Stromal cell of bone marrow (primary cell): Measurements from ENCODE around the gene MEIOSIN.

ENCODE experiments used
- DNase-seq: peaks from one replicate; pipeline ENCODE4 v3.0.0-alpha.2; 2012; ENCODE audit warnings: low read depth

Gene MEIOSIN

DNA sequence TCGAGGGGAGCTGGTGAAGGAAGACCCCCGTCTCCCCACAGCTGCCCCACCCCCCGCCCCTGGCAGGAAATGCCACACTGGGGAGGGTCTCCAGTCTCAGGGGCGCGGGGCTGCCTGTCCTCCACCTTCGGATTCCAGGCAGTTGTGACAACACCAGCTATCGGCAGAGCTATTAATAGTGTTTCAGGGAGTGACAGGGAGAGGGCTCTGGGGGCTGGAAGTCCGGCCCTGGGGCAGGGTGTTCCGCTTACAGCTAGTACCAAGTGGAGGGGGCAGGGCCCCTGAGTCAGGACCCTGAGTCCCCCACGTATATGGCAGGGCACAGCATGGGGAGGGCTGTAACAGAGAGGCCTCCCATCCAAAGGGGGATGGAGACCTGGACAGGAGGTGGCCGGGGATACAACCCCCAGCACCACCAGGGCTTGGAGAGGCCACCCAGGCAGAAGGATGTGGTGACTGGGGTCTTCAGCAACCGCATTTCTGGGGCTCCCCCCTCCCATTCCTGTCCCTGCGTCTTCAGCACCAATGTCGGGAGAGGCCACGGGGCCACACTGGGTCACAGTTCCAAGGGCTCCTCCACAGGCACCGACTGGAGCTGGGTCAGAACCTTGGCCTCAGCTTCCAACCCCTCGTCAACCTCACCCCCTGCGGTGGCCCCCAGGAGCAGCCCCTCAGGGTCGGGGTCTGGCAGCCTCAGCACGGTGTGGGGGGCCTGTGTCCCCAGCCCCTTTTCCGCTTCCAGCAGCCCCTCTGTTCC lies 31.9 kb downstream of the MEIOSIN start:
- no peak for DNase-seq

DNA sequence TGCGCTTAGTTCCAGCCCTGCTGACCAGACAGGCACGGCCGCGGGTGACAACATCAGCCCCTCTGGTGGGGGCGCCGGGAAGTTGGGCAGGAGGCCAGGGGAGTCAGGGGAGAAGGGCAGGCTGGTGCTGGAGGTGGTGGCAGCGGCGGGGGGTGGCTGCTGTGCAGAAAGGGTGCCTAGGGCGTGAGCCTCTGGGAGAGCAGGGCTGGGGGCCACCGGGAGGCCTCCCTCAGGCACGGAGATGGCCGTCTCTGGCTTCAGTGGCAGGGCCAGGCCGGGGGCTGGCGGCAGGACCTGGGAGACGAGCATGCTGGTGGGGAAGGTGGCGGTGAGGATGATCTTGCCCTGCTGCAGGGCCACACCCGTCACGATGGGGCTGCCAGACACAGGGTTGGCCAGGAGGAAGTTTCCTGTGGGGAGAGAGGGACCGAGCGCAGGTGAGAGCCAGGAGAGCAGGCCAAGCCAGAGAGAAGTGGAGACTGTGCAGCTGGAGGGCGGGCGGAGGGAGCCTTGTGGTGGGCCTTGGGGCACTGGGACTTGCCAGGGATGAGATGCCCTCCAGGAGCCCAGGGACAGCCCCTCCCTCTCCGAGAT lies 32.6 kb downstream of the MEIOSIN start:
- DNase-seq = no peak

GRCh38 chr19:45766296-45766868 lies 33.1 kb downstream of the MEIOSIN start:
- no peak for DNase-seq

GRCh38 chr19:45766869-45767346 lies 33.7 kb downstream of the MEIOSIN start:
- no peak for DNase-seq

DNA sequence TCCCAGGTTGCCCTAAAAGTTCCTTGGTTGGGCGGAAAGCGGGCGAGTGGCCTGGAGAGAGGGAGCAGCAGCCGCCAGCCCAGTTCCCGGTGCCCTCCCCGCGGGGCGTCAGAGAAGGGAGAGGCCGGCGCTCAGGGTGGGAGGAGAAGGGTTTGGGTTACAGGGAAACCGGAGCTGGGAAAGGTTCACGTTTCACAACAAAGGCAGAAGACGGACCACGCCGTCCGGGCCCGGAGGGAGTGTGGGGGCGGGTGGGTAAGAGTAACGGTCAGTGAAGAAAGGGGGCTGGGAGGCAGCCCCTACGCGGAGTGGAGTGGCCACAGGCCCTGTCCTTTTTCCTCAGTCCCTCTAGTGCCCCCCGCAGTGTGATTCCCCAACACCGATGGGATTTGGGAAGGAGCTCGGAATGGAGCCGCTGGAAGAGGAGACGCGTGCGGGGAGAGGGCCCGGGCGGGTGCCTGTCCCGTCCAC lies 34.2 kb downstream of the MEIOSIN start:
- DNase-seq = peak; percentile 81

DNA sequence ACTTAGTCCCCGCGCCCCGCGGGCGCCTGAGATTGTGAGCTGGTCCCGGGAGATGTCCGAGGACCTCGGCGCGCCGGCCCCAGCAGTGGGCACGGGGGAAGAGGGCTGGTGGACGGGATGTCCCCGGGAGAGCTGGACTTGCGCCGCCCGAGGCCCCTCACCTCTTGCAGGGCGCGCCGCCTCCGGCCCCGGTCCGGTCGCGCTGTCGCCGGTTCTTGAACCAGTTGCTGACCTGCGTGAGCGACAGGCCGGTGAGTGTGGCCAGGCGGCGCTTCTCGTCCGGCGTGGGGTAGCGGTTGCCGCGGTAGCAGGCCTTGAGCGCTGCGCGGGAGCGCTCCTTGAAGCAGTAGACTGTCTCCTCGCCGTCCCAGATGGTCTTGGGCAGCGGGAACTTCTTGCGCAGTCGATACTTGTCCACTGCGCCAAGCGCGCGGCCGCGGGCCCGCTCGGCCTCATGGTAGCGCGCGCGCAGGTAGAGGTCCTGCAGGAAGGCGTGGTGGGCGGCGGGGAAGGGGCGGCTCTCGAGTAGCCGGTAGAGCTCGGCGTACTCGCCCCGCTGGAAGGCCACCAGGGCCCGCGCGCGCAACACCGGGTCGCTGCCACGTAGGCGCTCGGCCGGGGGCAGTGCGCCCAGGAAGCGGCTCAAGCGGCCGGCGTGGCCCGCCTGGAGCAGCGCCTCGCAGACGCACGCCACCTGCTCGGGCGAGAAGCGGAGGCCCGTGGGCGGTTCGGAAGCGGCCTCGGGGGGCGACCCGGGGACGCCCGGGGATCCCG lies 34.8 kb downstream of the MEIOSIN start:
- DNase-seq = no peak

GRCh38 chr19:45768655-45768983 lies 35.4 kb downstream of the MEIOSIN start:
- no peak for DNase-seq

DNA sequence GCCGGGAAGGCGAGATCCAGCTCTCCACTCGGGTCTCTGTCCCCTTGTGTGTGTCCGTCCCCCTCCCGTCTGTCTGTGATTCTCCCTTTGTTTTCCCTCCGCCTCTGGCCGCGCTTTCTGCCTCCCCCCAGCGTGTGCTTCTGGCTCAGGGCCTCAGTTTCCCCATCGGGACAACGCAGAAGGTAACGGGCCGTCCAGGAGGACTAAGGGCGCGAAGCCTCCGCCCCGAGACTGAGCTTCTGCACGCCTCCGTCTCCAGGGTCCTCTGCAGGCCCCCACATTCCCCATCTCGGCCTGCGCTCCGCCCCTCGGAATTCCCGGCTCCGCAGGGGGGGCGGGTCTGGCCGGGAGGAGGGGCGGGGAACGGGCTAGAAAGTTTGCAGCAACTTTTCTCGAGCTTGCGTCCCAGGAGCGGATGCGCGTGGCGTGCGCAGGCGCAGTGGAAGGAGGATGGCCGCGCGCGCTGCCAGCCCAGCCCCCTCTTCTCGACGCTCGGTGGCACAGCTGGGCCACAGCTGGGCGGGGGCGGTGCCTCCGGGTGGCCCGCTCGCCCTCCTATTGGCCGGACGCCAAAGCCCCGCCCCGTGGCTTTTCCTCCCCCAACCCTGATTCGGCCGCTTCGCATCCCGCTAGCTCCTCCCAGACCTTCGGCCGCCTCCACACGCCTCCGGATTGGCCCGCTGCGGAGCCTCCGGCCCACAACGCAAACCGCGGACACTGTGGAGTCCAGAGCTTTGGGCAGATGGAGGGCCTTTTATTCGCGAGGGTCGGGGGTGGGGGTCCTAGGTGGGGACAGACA lies 35.9 kb downstream of the MEIOSIN start, which contains the start of gene SIX5:
SIX5 (minus strand) TSS at position 269 of the 799 bp plus-strand sequence. CDS start 408 bp downstream, outside the sequence.
- DNase-seq = peak; percentile 96

GRCh38 chr19:45769821-45770191 lies 36.6 kb downstream of the MEIOSIN start:
- no peak for DNase-seq

- DNase-seq = peak; percentile 95
These were observed 37.2 kb downstream of the MEIOSIN start for GRCh38 chr19:45770192-45771101.

DNA sequence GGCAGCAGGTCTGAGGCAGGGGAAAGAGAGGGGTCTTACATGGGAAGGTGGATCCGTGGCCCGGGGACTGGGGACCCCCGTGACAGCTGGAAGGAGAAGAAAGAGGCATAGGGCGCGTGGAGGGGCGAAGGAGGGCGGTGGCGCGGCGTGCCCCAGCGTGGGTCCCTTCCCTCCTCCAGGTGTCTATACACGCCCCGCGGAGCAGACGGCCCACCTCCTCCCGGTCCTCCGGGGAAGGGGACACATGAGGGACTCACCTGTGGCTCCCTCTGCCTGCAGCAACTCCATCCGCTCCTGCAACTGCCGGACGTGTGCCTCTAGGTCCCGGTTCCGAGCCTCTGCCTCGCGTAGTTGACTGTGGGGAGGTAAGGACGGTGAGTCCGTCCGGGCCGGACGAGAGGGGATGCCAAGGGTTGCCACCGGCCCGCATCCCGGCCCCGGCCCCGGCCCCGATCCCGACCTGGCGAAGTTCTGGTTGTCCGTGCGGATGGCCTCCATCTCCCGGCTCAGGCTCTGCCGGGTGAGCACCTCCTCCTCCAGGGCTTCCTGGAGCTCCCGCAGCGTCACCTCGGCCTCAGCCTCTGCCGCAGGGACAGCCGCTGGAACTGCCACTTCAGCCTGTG lies 38.2 kb downstream of the MEIOSIN start:
- no peak for DNase-seq

DNA sequence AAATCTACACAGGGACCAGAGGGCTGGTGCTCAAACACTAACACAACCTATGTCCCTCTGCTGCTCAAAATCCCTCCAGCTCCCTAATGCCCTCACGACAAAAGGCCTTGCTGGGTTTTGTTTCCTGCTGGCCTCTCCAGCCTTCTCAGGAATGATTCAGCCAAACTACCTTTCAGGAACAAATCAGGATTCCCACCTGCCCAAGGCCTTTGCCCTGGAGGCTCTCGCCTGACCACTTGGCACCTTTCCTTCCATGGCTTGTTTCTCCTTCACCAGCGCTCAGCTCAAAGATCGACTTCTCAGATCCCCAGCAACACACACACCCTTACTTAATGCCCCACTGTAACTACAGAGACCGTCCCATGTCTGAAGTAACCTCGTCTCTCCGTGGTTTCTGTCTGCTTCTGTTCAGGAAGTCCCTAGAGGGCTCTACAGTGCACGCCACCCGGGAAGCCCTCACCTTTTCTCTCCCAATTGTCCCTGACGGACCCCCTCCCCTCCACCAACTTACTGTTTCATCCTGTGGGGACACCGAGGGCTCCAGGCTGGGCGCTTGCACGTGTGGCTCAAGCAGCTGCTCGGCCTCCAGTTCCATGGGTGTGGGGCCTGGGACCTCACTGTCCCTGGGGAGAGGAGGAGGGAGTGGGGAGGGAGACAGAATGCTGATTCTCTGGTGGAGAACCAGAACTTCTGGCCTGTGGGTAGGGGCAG lies 39.0 kb downstream of the MEIOSIN start:
- no peak for DNase-seq

GRCh38 chr19:45772912-45773311 lies 39.7 kb downstream of the MEIOSIN start:
- DNase-seq = no peak

- DNase-seq = no peak
These were observed 40.1 kb downstream of the MEIOSIN start for GRCh38 chr19:45773384-45773783.

GRCh38 chr19:45774765-45775164 lies 41.5 kb downstream of the MEIOSIN start:
- no peak for DNase-seq

- no peak for DNase-seq
These were observed 44.2 kb downstream of the MEIOSIN start for GRCh38 chr19:45777395-45777961.

GRCh38 chr19:45778010-45778661 lies 44.9 kb downstream of the MEIOSIN start:
- DNase-seq = no peak
